A549 (cell line): Measurements from ENCODE around the gene INPP4B.

Experiments used
- CBX2 ChIP-seq: fragments of 200-600 bp; sonication (generic); IDR thresholded peaks from 2 replicates; pipeline ENCODE4 v1.6.1; 2016; ENCODE audit warnings: low read depth, mild to moderate bottlenecking, borderline replicate concordance
- KDM5A ChIP-seq: fragments of 200-600 bp; sonication (generic); IDR thresholded peaks from 2 replicates; pipeline ENCODE4 v1.6.1; 2016; ENCODE audit warnings: antibody characterized with exemption, mild to moderate bottlenecking
- POLR2A ChIP-seq: IDR thresholded peaks from 2 replicates; pipeline ENCODE4 v1.6.1; 2012; ENCODE audit warnings: mild to moderate bottlenecking, low read length
- TF ChIP-seq, protein P1 (sequence below): fragments of >200 bp; sonication (Bioruptor Twin); formaldehyde crosslinking; IDR thresholded peaks from 3 replicates; pipeline ENCODE4 v1.5.1; 2016

DNA sequence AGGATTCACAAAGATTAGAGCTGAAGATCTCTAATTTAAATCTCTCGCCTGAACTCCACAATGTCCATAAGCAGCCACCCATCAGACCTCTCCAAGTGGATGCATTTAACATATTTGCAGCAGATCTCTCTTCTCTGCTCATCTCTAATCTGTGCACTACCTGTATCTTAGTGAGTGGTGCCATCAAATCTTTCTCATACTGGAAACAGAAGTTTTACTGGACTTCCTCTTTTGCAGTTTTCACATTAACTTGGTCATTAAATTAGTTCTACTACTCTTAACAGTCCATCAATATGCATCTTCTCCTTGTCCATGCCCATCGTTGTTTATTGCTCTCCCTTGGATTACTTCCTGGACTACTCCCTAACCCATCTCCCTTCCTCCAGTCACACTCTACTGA is 721.2 kb downstream of the INPP4B start:
- TF ChIP-seq POLR2A (no peak), CBX2 (no peak), KDM5A (no peak)
- TF ChIP-seq, protein P1, sequence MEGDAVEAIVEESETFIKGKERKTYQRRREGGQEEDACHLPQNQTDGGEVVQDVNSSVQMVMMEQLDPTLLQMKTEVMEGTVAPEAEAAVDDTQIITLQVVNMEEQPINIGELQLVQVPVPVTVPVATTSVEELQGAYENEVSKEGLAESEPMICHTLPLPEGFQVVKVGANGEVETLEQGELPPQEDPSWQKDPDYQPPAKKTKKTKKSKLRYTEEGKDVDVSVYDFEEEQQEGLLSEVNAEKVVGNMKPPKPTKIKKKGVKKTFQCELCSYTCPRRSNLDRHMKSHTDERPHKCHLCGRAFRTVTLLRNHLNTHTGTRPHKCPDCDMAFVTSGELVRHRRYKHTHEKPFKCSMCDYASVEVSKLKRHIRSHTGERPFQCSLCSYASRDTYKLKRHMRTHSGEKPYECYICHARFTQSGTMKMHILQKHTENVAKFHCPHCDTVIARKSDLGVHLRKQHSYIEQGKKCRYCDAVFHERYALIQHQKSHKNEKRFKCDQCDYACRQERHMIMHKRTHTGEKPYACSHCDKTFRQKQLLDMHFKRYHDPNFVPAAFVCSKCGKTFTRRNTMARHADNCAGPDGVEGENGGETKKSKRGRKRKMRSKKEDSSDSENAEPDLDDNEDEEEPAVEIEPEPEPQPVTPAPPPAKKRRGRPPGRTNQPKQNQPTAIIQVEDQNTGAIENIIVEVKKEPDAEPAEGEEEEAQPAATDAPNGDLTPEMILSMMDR = no peak
